Glutamatergic neuron (in vitro differentiated cells): Measurements from ENCODE around the gene SMDT1. TPM values are rescaled to one million over a fixed set of nuclear protein-coding genes. Genes with fewer than 3 reads are reported as not detected.

Source experiments
- DNase-seq: peaks from one replicate; pipeline ENCODE4 v3.0.0; 2022
- H3K27ac Mint-ChIP-seq: one replicate; pipeline ENCODE4 v1.8.0; 2020; ENCODE audit warnings: mild to moderate bottlenecking, mixed read lengths, inconsistent platforms; ENCODE audit not compliant: unreplicated experiment
- H3K27me3 Mint-ChIP-seq: one replicate; pipeline ENCODE4 v1.8.0; 2020; ENCODE audit warnings: mild to moderate bottlenecking, moderate library complexity, mixed read lengths, inconsistent platforms; ENCODE audit not compliant: unreplicated experiment
- H3K36me3 Mint-ChIP-seq: one replicate; pipeline ENCODE4 v1.8.0; 2020; ENCODE audit warnings: mild to moderate bottlenecking, mixed read lengths, inconsistent platforms; ENCODE audit not compliant: unreplicated experiment
- H3K4me1 Mint-ChIP-seq: one replicate; pipeline ENCODE4 v1.8.0; 2020; ENCODE audit warnings: mild to moderate bottlenecking, low read depth, mixed read lengths, inconsistent platforms; ENCODE audit not compliant: unreplicated experiment
- H3K4me3 Mint-ChIP-seq: one replicate; pipeline ENCODE4 v1.8.0; 2020; ENCODE audit warnings: mild to moderate bottlenecking, mixed read lengths, inconsistent platforms; ENCODE audit not compliant: unreplicated experiment
- H3K9me3 Mint-ChIP-seq: one replicate; pipeline ENCODE4 v1.8.0; 2020; ENCODE audit warnings: mild to moderate bottlenecking, moderate library complexity, mixed read lengths, inconsistent platforms; ENCODE audit not compliant: unreplicated experiment
- CTCF ChIP-seq: fragments of 200-600 bp; sonication (generic); IDR thresholded peaks from one replicate; pipeline ENCODE4 v1.5.0; 2021; ENCODE audit not compliant: partially characterized antibody, unreplicated experiment
- long read RNA-seq: library from polyadenylated mRNA; unstranded; transcript quantifications from one replicate; pipeline ENCODE4 v2.0.0, GENCODE V29; 2020; ENCODE audit not compliant: unreplicated experiment
- total RNA-seq: library from RNA; stranded (reverse); fragmentation: NEBNext Ultra II Directional; extraction: Animal tissue kit (Norgen Biotek cat#: 25700); gene quantifications from one replicate; pipeline ENCODE4 v1.2.1, GENCODE V29; 2021; ENCODE audit not compliant: unreplicated experiment

The SMDT1 gene, protein sequence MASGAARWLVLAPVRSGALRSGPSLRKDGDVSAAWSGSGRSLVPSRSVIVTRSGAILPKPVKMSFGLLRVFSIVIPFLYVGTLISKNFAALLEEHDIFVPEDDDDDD
- total RNA-seq = 62.0 TPM
- long read RNA-seq, transcript SMDT1-201 (3 exons, 1,567 nt) = major isoform, 29 of 35 reads
- long read RNA-seq, partial matches to known transcripts = 0 of 35 reads
- long read RNA-seq, other reads (novel, unspliced or antisense) = 4 of 35 reads

- H3K4me3 Mint-ChIP-seq = peak within 1 kb of the TSS; percentile 92
- TF ChIP-seq CTCF = no peak
- peak within 1 kb of the TSS; percentile 95 for H3K27ac Mint-ChIP-seq
- peak; percentile 98 for DNase-seq
- peaks cover 10% of the 10 kb centered on the region for H3K4me1 Mint-ChIP-seq
- H3K27me3 Mint-ChIP-seq = peaks cover 7% of the 10 kb centered on the region
- H3K9me3 Mint-ChIP-seq = peaks cover 14% of the 10 kb centered on the region
- H3K36me3 Mint-ChIP-seq = peaks cover 6% of the 10 kb centered on the region
Measured at GRCh38 chr22:42079319-42080251, at the start of gene SMDT1. TSS of gene SMDT1 (plus strand) at chr22:42079700. CDS start at chr22:42079769, 69 bp downstream.

GRCh38 chr22:42033263-42034181 lies 46.0 kb upstream of the SMDT1 start:
- Mint-ChIP-seq H3K27me3 (no peaks in the 10 kb centered on the region), H3K36me3 (no peaks in the 10 kb centered on the region), H3K9me3 (peaks cover 1% of the 10 kb centered on the region), H3K4me3 (no peak overlapping the region), H3K27ac (no peak overlapping the region), H3K4me1 (no peaks in the 10 kb centered on the region)
- DNase-seq = no peak
- TF ChIP-seq CTCF = no peak

DNA sequence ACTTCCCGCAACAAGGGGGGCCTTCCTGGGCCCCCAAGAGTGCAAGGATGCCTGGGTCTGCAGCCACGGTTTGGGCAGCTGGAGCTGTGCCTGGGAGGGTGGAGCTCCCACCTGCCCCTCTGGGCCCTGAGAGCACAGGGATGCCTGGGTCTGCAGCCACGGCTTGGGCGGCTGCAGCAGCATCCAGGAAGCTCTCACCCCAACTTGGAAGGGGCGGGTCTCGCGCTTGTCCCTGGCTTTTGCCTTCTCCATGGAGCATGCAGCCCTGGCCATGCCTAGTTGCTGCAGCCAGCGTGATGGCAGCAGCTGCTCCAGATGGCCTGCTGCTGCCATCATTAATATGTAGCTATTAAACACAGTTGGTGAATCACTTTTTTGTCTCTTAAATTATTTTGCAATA lies 44.2 kb upstream of the SMDT1 start:
- Mint-ChIP-seq H3K27me3 (no peaks in the 10 kb centered on the region), H3K27ac (no peak overlapping the region), H3K9me3 (peaks cover under 1% of the 10 kb centered on the region), H3K4me3 (no peak overlapping the region), H3K36me3 (peaks cover 4% of the 10 kb centered on the region), H3K4me1 (no peaks in the 10 kb centered on the region)
- no peak for DNase-seq
- TF ChIP-seq CTCF = no peak

DNA sequence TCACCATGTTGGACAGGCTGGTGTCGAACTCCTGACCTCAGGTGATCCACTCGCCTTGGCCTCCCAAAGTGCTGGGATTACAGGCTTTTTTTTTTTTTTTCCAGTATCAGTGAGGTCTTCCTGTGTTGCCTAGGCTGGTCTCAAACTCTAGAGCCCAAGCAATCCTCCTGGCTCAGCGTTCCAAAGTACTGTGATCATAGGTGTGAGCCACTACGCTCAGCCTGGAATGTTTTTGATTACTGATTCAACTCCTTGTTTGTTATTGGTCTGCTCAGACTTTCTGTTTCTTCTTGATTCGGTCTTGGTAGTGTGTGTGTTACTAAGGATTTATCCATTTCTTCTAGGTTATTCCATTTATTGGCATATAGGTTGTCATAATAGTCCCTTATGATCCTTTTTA lies 40.2 kb upstream of the SMDT1 start:
- no peaks in the 10 kb centered on the region for H3K4me1 Mint-ChIP-seq
- no peak for DNase-seq
- H3K9me3 Mint-ChIP-seq = peaks cover 2% of the 10 kb centered on the region
- no peak overlapping the region for H3K27ac Mint-ChIP-seq
- no peak for TF ChIP-seq CTCF
- H3K4me3 Mint-ChIP-seq = no peak overlapping the region
- peaks cover 10% of the 10 kb centered on the region for H3K36me3 Mint-ChIP-seq
- H3K27me3 Mint-ChIP-seq = no peaks in the 10 kb centered on the region
